Natural killer cell treated with Interleukin-12 subunit alpha and Interleukin-12 subunit beta and Interleukin-15 and Interleukin-18, amount 100 ng/mL, for 72 hours (primary cell): ENCODE results near the gene LRMDA. TPM values are rescaled to one million over a fixed set of nuclear protein-coding genes. Genes with fewer than 3 reads are reported as not detected.

ENCODE experiments used
- ATAC-seq, 2 donors: fragments of 150-1000 bp; cut with Tn5 transposase in 1 of 2; sonication (Bioruptor Pico), chemical (Tn5 transposase) in 1 of 2; 2 replicates each; pipeline ENCODE4 v1.10.0; 2021
- DNase-seq: peaks from one replicate; pipeline ENCODE4 v3.0.0; 2022; ENCODE audit warnings: low spot score
- H3K27ac Mint-ChIP-seq, 2 donors: 1 replicate in 1 of 2; 2 replicates in 1 of 2; pipeline ENCODE4 v1.8.0; 2022; ENCODE audit warnings: mixed read lengths in 2 of 2, mild to moderate bottlenecking in 1 of 2, moderate library complexity in 1 of 2
- H3K27me3 Mint-ChIP-seq, 2 donors: 1 replicate in 1 of 2; 2 replicates in 1 of 2; pipeline ENCODE4 v1.8.0; 2022; ENCODE audit warnings: mixed read lengths in 2 of 2
- H3K36me3 Mint-ChIP-seq: one replicate; pipeline ENCODE4 v1.8.0; 2022; ENCODE audit warnings: mixed read lengths
- H3K4me1 Mint-ChIP-seq, 2 donors: 1 replicate in 1 of 2; 2 replicates in 1 of 2; pipeline ENCODE4 v1.8.0; 2022; ENCODE audit warnings: low read depth in 2 of 2, mixed read lengths in 2 of 2, mild to moderate bottlenecking in 1 of 2
- H3K4me3 Mint-ChIP-seq: one replicate; pipeline ENCODE4 v1.8.0; 2022; ENCODE audit warnings: mixed read lengths
- H3K9me3 Mint-ChIP-seq: 2 replicates; pipeline ENCODE4 v1.8.0; 2022; ENCODE audit warnings: mixed read lengths
- total RNA-seq, 2 donors: library from RNA; stranded (reverse); gene quantifications; one replicate each; pipeline ENCODE4 v1.2.3, GENCODE V29; 2022

Gene LRMDA
- total RNA-seq, 2 donors from 2014 or later = 0.92 to 1.8 TPM

- peaks cover 0 to 14% of the 10 kb centered on the region in 2 donors for H3K27me3 Mint-ChIP-seq
- DNase-seq (no peak), ATAC-seq (no peak)
- no peaks in the 10 kb centered on the region for H3K9me3 Mint-ChIP-seq
- H3K4me3 Mint-ChIP-seq = no peak overlapping the region
- H3K27ac Mint-ChIP-seq = no peak overlapping the region
- H3K36me3 Mint-ChIP-seq = no peaks in the 10 kb centered on the region
- H3K4me1 Mint-ChIP-seq = peaks cover 0 to 4% of the 10 kb centered on the region in 2 donors
These were observed 1120.9 kb downstream of the LRMDA start for GRCh38 chr10:76552091-76552873.

DNA sequence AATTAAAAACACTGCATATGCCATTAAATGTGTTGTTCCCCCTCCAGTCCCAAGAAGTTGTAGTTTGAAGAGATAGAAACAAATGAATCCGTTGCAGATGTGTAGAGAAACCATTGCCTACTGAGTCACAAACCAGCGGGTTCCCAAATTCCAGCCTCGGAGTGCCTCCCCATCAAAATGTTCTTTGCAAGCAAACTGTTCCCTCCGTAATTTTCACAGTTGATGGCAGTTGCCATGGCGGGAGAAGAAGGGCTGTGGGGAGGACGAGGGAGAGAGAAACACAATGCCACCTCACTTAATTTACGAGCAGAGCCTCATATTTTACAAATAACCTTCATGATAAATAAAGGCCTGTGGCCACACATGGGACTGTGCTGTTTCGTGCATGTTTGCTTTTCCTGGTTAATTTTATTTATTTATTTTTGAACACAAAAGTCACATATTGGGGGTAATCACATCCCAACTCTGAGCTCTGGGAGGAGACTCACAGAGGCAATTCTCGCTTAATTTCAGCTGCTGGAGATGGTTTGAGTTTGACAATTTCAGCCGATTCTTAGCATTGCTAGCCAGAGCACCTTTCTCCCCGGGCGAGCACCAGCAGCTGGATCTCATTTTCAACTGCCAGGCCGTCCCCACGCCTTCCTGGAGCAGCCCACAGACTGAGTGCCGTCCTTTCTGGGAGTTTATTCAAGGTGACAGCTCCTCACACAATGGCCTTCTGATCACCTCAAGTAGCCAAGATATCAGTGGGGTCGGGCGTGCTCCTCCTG is 1122.0 kb downstream of the LRMDA start:
- Mint-ChIP-seq H3K4me3 (no peak overlapping the region), H3K9me3 (no peaks in the 10 kb centered on the region), H3K27me3 (peaks cover 0 to 8% of the 10 kb centered on the region in 2 donors), H3K4me1 (peaks cover 0 to 4% of the 10 kb centered on the region in 2 donors), H3K36me3 (no peaks in the 10 kb centered on the region), H3K27ac (no peak overlapping the region)
- DNase-seq (no peak), ATAC-seq (no peak)

DNA sequence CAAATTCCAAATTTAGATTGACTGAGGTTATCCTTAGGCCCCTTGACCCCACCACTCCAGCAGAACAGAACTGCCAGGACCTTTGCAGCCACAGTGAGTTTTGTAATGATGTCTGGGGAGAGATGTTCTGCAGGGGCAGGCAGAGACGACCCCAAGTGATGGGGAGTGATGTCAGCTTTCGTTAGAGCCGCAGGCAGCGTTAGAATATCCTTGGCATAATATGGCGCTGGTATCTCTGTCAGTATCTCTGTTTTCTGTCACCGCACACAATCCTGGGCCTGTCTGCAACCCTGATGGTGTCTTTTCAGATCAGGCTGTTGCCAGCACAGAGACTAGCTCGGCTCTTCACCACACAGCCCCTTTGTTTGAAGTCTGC is 1122.6 kb downstream of the LRMDA start:
- H3K4me1 Mint-ChIP-seq = peaks cover 0 to 4% of the 10 kb centered on the region in 2 donors
- no peak for DNase-seq
- H3K27me3 Mint-ChIP-seq = peaks cover 0 to 8% of the 10 kb centered on the region in 2 donors
- no peaks in the 10 kb centered on the region for H3K9me3 Mint-ChIP-seq
- H3K4me3 Mint-ChIP-seq = no peak overlapping the region
- H3K27ac Mint-ChIP-seq = no peak overlapping the region
- H3K36me3 Mint-ChIP-seq = no peaks in the 10 kb centered on the region
- no peak for ATAC-seq

DNA sequence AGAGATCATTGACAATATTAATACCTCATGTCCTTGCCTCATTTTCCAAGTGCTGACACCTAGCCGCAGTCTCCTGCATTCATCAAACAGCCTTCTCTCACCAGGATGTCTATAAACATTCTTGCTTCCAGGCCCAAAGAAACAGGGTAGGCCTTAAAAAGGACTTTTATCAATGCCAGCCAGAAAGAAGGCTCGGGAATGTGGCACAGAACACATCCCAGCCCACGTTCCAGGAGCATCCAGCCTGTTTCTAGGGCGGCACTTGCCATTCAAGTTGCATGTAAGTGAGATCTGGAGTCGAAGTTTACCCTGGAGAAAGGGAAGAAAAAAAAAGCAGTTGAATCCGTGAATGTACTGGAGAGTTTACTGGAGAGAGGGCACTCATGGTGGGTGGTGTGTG is 1123.1 kb downstream of the LRMDA start:
- Mint-ChIP-seq H3K36me3 (no peaks in the 10 kb centered on the region), H3K4me3 (no peak overlapping the region), H3K27ac (no peak overlapping the region), H3K27me3 (peaks cover 0 to 8% of the 10 kb centered on the region in 2 donors), H3K4me1 (peaks cover 0 to 4% of the 10 kb centered on the region in 2 donors), H3K9me3 (no peaks in the 10 kb centered on the region)
- DNase-seq = no peak
- ATAC-seq = no peak

DNA sequence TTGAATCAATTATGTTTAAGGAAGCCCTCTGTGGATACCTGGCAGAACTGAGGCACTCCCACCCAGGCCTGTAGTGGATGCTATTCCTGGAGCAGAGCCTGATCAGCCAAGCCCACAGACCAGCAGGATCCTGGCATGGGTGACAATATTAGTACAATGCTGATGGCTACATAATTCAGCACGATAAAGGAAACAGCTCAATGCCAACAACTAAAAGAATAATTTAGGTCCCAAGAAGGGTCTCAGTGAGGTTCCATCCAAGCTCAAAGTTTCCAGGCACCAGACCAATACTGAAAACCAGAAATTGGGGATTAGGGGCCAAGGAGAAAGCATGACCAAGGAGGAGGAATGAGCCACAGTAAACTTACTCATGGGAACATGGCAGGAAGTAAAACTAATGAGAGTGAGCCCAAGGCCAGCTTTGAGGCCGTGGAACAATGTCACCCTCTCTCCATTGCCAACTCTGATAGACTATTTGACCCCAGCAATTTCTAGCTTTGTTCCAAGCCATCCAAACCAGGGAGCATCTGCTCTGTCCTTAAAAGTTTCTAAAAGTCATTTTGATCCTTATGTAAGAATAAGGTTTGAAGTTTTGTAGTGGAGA is 1123.7 kb downstream of the LRMDA start:
- Mint-ChIP-seq H3K4me3 (no peak overlapping the region), H3K27me3 (peaks cover 0 to 8% of the 10 kb centered on the region in 2 donors)
- DNase-seq = no peak

GRCh38 chr10:76557366-76557765 is 1125.9 kb downstream of the LRMDA start:
- Mint-ChIP-seq H3K36me3 (no peaks in the 10 kb centered on the region), H3K4me1 (no peaks in the 10 kb centered on the region)
- no peak for DNase-seq

More for the DNA sequence above, 1123.7 kb downstream of the LRMDA start:
- H3K36me3 Mint-ChIP-seq = no peaks in the 10 kb centered on the region
- no peak overlapping the region for H3K27ac Mint-ChIP-seq
- ATAC-seq = no peak
- peaks cover 0 to 4% of the 10 kb centered on the region in 2 donors for H3K4me1 Mint-ChIP-seq
- no peaks in the 10 kb centered on the region for H3K9me3 Mint-ChIP-seq

DNA sequence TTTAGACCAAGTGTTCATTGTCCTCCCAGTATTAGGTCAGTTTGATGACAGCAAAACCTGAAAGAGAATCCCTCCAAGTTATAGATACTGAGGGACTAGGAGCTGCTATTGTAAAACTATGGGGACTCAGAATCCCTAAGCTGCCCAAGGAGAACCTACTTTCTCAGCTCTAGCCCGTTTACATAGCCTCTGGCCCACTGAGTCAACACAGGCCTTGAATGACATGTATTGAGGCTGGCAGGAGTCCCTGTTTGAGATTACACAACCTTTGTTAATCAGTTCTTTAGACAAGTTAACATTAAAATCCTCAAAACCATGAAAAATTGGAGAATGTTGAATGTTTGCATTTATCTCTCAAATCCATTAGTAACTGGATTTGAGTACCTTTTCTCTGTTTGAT is 1127.2 kb downstream of the LRMDA start:
- ATAC-seq (no peak), DNase-seq (no peak)
- H3K4me3 Mint-ChIP-seq = no peak overlapping the region
- H3K36me3 Mint-ChIP-seq = no peaks in the 10 kb centered on the region
- H3K27me3 Mint-ChIP-seq = peaks cover 0 to 8% of the 10 kb centered on the region in 2 donors
- H3K27ac Mint-ChIP-seq = no peak overlapping the region
- H3K9me3 Mint-ChIP-seq = no peaks in the 10 kb centered on the region
- H3K4me1 Mint-ChIP-seq = no peaks in the 10 kb centered on the region

More at GRCh38 chr10:76557366-76557765, 1125.9 kb downstream of the LRMDA start:
- Mint-ChIP-seq H3K9me3 (no peaks in the 10 kb centered on the region), H3K27ac (no peak overlapping the region), H3K4me3 (no peak overlapping the region), H3K27me3 (peaks cover 0 to 8% of the 10 kb centered on the region in 2 donors)
- ATAC-seq = no peak

- DNase-seq (no peak), ATAC-seq (no peak)
- H3K27me3 Mint-ChIP-seq = peaks cover 0 to 8% of the 10 kb centered on the region in 2 donors
- no peaks in the 10 kb centered on the region for H3K36me3 Mint-ChIP-seq
- no peaks in the 10 kb centered on the region for H3K9me3 Mint-ChIP-seq
- H3K4me1 Mint-ChIP-seq = no peaks in the 10 kb centered on the region
- no peak overlapping the region for H3K4me3 Mint-ChIP-seq
- H3K27ac Mint-ChIP-seq = no peak overlapping the region
These were observed 1127.8 kb downstream of the LRMDA start for GRCh38 chr10:76558996-76559891.

DNA sequence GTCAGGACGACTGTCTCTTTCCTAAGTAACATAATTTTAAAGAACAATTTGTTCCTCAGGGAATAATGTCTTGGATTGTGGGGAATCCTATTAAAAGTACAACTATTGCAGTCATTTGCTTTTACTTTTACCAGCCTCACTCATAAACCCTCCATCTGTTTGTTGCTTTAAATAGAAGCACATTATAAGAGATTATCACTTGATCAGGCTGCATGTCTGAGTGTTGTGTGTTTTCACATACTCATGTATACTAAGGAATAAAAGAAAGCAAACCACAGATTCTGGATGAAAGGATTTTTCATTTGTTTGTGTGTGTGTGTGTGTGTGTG is 1128.4 kb downstream of the LRMDA start:
- ATAC-seq (no peak), DNase-seq (no peak)
- Mint-ChIP-seq H3K4me1 (no peaks in the 10 kb centered on the region), H3K27ac (no peak overlapping the region), H3K36me3 (no peaks in the 10 kb centered on the region), H3K27me3 (peaks cover 0 to 8% of the 10 kb centered on the region in 2 donors), H3K4me3 (no peak overlapping the region), H3K9me3 (no peaks in the 10 kb centered on the region)

GRCh38 chr10:76560338-76560737 is 1128.9 kb downstream of the LRMDA start:
- H3K27ac Mint-ChIP-seq = no peak overlapping the region
- H3K27me3 Mint-ChIP-seq = peaks cover 0 to 8% of the 10 kb centered on the region in 2 donors
- H3K36me3 Mint-ChIP-seq = no peaks in the 10 kb centered on the region
- no peaks in the 10 kb centered on the region for H3K9me3 Mint-ChIP-seq
- H3K4me3 Mint-ChIP-seq = no peak overlapping the region
- DNase-seq (no peak), ATAC-seq (no peak)
- H3K4me1 Mint-ChIP-seq = no peaks in the 10 kb centered on the region

DNA sequence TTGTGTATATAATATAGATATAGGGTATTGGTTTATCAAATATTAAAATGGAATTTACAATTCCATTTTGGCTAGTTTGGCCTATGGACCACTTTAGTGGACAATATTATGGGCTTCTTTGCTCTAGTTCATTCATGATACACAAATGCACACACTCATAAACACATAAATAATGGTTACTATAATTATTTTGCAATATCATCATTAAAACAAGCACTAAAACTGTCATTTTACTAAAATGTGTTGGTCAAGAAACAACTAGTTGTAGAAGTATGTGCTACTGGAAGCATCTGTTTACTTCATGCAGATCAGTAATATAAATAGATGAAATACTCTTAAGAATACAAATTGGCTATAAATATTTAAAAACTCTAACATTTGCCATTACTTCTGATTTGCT is 1131.9 kb downstream of the LRMDA start:
- H3K9me3 Mint-ChIP-seq = peaks cover 3% of the 10 kb centered on the region
- no peaks in the 10 kb centered on the region for H3K36me3 Mint-ChIP-seq
- H3K4me1 Mint-ChIP-seq = no peaks in the 10 kb centered on the region
- H3K4me3 Mint-ChIP-seq = no peak overlapping the region
- H3K27ac Mint-ChIP-seq = no peak overlapping the region
- peaks cover 0 to 5% of the 10 kb centered on the region in 2 donors for H3K27me3 Mint-ChIP-seq
- DNase-seq (no peak), ATAC-seq (no peak)

DNA sequence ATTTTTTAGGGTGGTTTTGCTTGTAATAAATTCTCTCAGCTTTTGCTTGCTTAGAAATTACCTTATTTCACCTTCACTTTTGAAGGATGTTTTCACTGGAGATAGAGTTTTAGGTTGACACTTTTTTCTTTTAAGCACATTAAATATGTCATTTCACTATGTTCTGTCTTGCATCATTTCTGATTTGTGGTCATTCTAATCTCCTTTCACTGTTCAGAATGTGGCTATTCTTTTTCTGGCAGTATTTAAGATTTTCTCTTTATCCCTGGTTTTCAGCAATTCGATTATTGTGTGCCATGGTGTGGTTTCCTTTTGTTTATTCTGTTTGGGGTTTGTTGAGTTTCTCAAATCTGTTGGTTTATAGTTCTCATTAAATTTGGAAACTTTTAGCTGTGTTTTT is 1140.6 kb downstream of the LRMDA start:
- Mint-ChIP-seq H3K27ac (no peak overlapping the region), H3K36me3 (peaks cover 7% of the 10 kb centered on the region), H3K4me3 (no peak overlapping the region), H3K9me3 (peaks cover 9% of the 10 kb centered on the region), H3K4me1 (no peaks in the 10 kb centered on the region), H3K27me3 (peaks cover 7% of the 10 kb centered on the region in 2 donors)
- DNase-seq = no peak
- ATAC-seq = no peak

GRCh38 chr10:76576276-76576962 is 1145.0 kb downstream of the LRMDA start:
- no peaks in the 10 kb centered on the region for H3K4me1 Mint-ChIP-seq
- H3K27me3 Mint-ChIP-seq = peaks cover 5 to 7% of the 10 kb centered on the region in 2 donors
- peaks cover 7% of the 10 kb centered on the region for H3K36me3 Mint-ChIP-seq
- DNase-seq (no peak), ATAC-seq (no peak)
- H3K9me3 Mint-ChIP-seq = peaks cover 6% of the 10 kb centered on the region
- H3K27ac Mint-ChIP-seq = no peak overlapping the region
- no peak overlapping the region for H3K4me3 Mint-ChIP-seq
